ENCODE data around the gene CACNA1S. TPM values are rescaled to one million over a fixed set of nuclear protein-coding genes. Genes with fewer than 3 reads are reported as not detected.

Gene CACNA1S
- total RNA-seq, 4 donors from 2014 or later = not detected

- Histone ChIP-seq H3K36me3 (no peaks in the 10 kb centered on the region), H3K4me1 (no peaks in the 10 kb centered on the region), H3K4me3 (no peak overlapping the region), H3K27ac (no peak overlapping the region), H3K27me3 (peaks cover 0 to 20% (median 0%) of the 10 kb centered on the region in 4 donors), H3K9me3 (no peaks in the 10 kb centered on the region)
- DNase-seq = no peak
- TF ChIP-seq CTCF (IDR thresholded peaks at IDR 0.05) (no peak), POLR2A (IDR thresholded peaks at IDR 0.05) (no peak)
- intact Hi-C loops (cut with DNase I) = no loop called here
- 69 to 77% methylated on average over 7 of the region's 12 CpGs for WGBS, 2 donors
These were observed 75.9 kb downstream of the CACNA1S start for GRCh38 chr1:201036188-201036842.

- Histone ChIP-seq H3K9me3 (no peaks in the 10 kb centered on the region), H3K27ac (no peak overlapping the region), H3K36me3 (no peaks in the 10 kb centered on the region), H3K4me3 (no peak overlapping the region), H3K27me3 (peaks cover 0 to 20% (median 0%) of the 10 kb centered on the region in 4 donors), H3K4me1 (no peaks in the 10 kb centered on the region)
- 83% methylated on average over 3 of the region's 4 CpGs; no CpG with 5 or more reads in 1 of the 2 donors for WGBS, 2 donors
- DNase-seq = no peak
- intact Hi-C loops (cut with DNase I) = no loop called here
- TF ChIP-seq POLR2A (IDR thresholded peaks at IDR 0.05) = no peak
These were observed 77.6 kb downstream of the CACNA1S start for GRCh38 chr1:201034671-201035070.

DNA sequence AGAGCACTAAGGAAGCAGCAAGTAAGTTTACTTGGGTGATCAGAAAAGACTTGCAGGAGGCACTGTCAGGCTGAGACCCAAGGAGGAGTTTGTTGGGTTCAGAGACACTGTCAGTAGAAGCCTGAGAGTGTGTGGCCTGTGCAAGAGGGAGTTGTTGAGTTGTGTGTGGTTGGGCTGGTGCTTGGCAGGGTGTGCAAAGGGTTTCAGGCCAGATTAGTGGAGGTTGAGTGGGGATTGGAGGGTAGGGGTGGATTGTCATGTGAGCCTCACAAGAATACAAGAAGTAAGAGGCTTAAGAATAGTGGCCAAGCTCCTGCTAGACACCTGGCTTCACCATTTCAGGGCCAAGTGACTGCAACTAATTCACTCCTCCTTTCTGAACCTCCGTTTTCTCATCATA is 79.8 kb downstream of the CACNA1S start:
- H3K4me3 ChIP-seq = no peak overlapping the region
- no peaks in the 10 kb centered on the region for H3K36me3 ChIP-seq
- 73 to 92% methylated on average over 1 of the region's 1 CpG for WGBS, 2 donors
- H3K27me3 ChIP-seq = peaks cover 0 to 13% (median 0%) of the 10 kb centered on the region in 4 donors
- H3K27ac ChIP-seq = no peak overlapping the region
- intact Hi-C loops (cut with DNase I) = no loop called here
- TF ChIP-seq CTCF (IDR thresholded peaks at IDR 0.05) (no peak), POLR2A (IDR thresholded peaks at IDR 0.05) (no peak)
- no peaks in the 10 kb centered on the region for H3K9me3 ChIP-seq
- DNase-seq = no peak
- peaks cover under 1 to 23% (median 14%) of the 10 kb centered on the region in 3 donors for H3K4me1 ChIP-seq

- peak overlapping the region in 3 of 4 donors; percentile 73 to 88 (median 74) for H3K27ac ChIP-seq
- 54 to 58% methylated on average over 7 of the region's 7 CpGs for WGBS, 2 donors
- no peak for TF ChIP-seq POLR2A (IDR thresholded peaks at IDR 0.05)
- no peak for TF ChIP-seq CTCF (IDR thresholded peaks at IDR 0.05)
These were observed 83.8 kb downstream of the CACNA1S start for GRCh38 chr1:201028461-201028889.

GRCh38 chr1:201026836-201027235 is 85.4 kb downstream of the CACNA1S start:
- intact Hi-C loops (cut with DNase I) = no loop called here
- Histone ChIP-seq H3K4me3 (no peak overlapping the region), H3K4me1 (peaks cover 28 to 73% (median 41%) of the 10 kb centered on the region in 3 donors), H3K27me3 (peaks cover 0 to 14% (median 0%) of the 10 kb centered on the region in 4 donors), H3K9me3 (no peaks in the 10 kb centered on the region), H3K36me3 (no peaks in the 10 kb centered on the region), H3K27ac (peak overlapping the region in 1 of 4 donors; percentile 20)
- WGBS, 2 donors = 43 to 48% methylated on average over 3 of the region's 3 CpGs
- DNase-seq = no peak
- no peak for TF ChIP-seq POLR2A (IDR thresholded peaks at IDR 0.05)
- no peak for TF ChIP-seq CTCF (IDR thresholded peaks at IDR 0.05)

More at GRCh38 chr1:201028461-201028889, 83.8 kb downstream of the CACNA1S start:
- intact Hi-C loops (cut with DNase I) = no loop called here
- H3K4me3 ChIP-seq = no peak overlapping the region
- DNase-seq = no peak
- H3K36me3 ChIP-seq = no peaks in the 10 kb centered on the region
- H3K9me3 ChIP-seq = no peaks in the 10 kb centered on the region
- H3K4me1 ChIP-seq = peaks cover 20 to 58% (median 30%) of the 10 kb centered on the region in 3 donors
- no peaks in the 10 kb centered on the region for H3K27me3 ChIP-seq

All from esophagus squamous epithelium (tissue), 5 donors.